Measurements from ENCODE around the gene IGFBP3. TPM values are rescaled to one million over a fixed set of nuclear protein-coding genes. Genes with fewer than 3 reads are reported as not detected.

Gene IGFBP3
- total and polyA plus RNA-seq, 2 of the 13 experiments (the other 11 are each of a cell fraction or from before 2014, with no cell fraction given) = 57.5 TPM; not detected in 1

- TF ChIP-seq POLR2AphosphoS2 (IDR thresholded peaks at IDR 0.05; ENCODE audit: low read depth, low read length) (0 out of 2 replicates have a peak, but pooled peaks have one; percentile 22), SP140L (CRISPR knock-in tag; IDR thresholded peaks at IDR 0.05; ENCODE audit: borderline replicate concordance) (no peak), PBX2 (CRISPR knock-in tag; IDR thresholded peaks at IDR 0.05) (no peak), ZNF205 (CRISPR knock-in tag; IDR thresholded peaks at IDR 0.05) (0 out of 2 replicates have a peak, but pooled peaks have one; percentile 9), ZNF75D (CRISPR knock-in tag; IDR thresholded peaks at IDR 0.05; ENCODE audit: borderline replicate concordance) (no peak), ZNF564 (CRISPR knock-in tag; IDR thresholded peaks at IDR 0.05) (no peak), NR2F1 (CRISPR knock-in tag; IDR thresholded peaks at IDR 0.05) (no peak), CHCHD3 (CRISPR knock-in tag; IDR thresholded peaks at IDR 0.05) (no peak; the same call in 1 of the 2 replicates), KDM6A (CRISPR knock-in tag; IDR thresholded peaks at IDR 0.05; ENCODE audit: low read depth) (no peak), ERF (CRISPR knock-in tag; IDR thresholded peaks at IDR 0.05) (no peak; the same call in 1 of the 2 replicates), ZNF281 (CRISPR knock-in tag; IDR thresholded peaks at IDR 0.05; ENCODE audit: borderline replicate concordance) (no peak), NR0B2 (CRISPR knock-in tag; IDR thresholded peaks at IDR 0.05) (no peak), ZNF441 (CRISPR knock-in tag; IDR thresholded peaks at IDR 0.05; ENCODE audit: borderline replicate concordance) (peak; percentile 36), ZSCAN20 (CRISPR knock-in tag; IDR thresholded peaks at IDR 0.05; ENCODE audit: borderline replicate concordance) (no peak), POLR2A (IDR thresholded peaks at IDR 0.05; ENCODE audit: insufficient read depth in 1 of 2, low read depth in 2 of 2, low read length in 2 of 2) (no peak; a peak in 1 of 4 replicates), ZNF329 (CRISPR knock-in tag; IDR thresholded peaks at IDR 0.05; ENCODE audit: low read depth) (peak; percentile 42; the same call in 1 of the 2 replicates), CENPBD1 (CRISPR knock-in tag; IDR thresholded peaks at IDR 0.05; ENCODE audit: borderline replicate concordance, low read depth) (no peak), GTF2F1 (IDR thresholded peaks at IDR 0.05; ENCODE audit: low read length) (no peak), ZNF260 (CRISPR knock-in tag; IDR thresholded peaks at IDR 0.05; ENCODE audit: borderline replicate concordance, low read depth) (no peak), ZNF790 (CRISPR knock-in tag; IDR thresholded peaks at IDR 0.05; ENCODE audit: borderline replicate concordance) (no peak), KLF9 (CRISPR knock-in tag; IDR thresholded peaks at IDR 0.05; ENCODE audit: low read depth) (peak; percentile 87; the same call in 1 of the 2 replicates), RXRB (CRISPR knock-in tag; IDR thresholded peaks at IDR 0.05; ENCODE audit: borderline replicate concordance) (peak; percentile 39), HNF4A (CRISPR knock-in tag; IDR thresholded peaks at IDR 0.05) (no peak), ZBTB34 (CRISPR knock-in tag; IDR thresholded peaks at IDR 0.05) (no peak)
Observed at GRCh38 chr7:45889367-45890067, 31.6 kb downstream of the IGFBP3 start (continued).

All from HepG2 (cell line).